H1 (cell line): ENCODE results near the gene ZNF469. TPM values are rescaled to one million over a fixed set of nuclear protein-coding genes. Genes with fewer than 3 reads are reported as not detected.

Source experiments
- CTCF ChIA-PET: fragments of 300-600 bp; sonication (Branson Sonifier 250); formaldehyde crosslinking; loops from one replicate; lab custom pipeline; 2021; ENCODE audit not compliant: partially characterized antibody; lab: Charles Lee
- POLR2A ChIA-PET: fragments of 300-600 bp; sonication (Branson Sonifier 250); formaldehyde crosslinking; loops from one replicate; lab custom pipeline; 2021; ENCODE audit warnings: inconsistent platforms; ENCODE audit not compliant: partially characterized antibody; lab: Charles Lee
- DNase-seq, 2 experiments: peaks; one replicate each; pipeline versions ENCODE4 v3.0.0 to v3.0.0-alpha.2; 2010 to 2022; ENCODE audit warnings: low spot score in 2 of 2, low read depth in 1 of 2, mixed read lengths in 1 of 2
- FAIRE-seq: peaks from 2 replicates; lab custom pipeline; 2011; peaks lifted over from hg19 to GRCh38; lab: Jason Lieb, UNC
- H2AFZ ChIP-seq: 2 replicates; pipeline ENCODE4 v1.8.1; 2012; ENCODE audit warnings: low read length, inconsistent platforms
- H2AK5ac ChIP-seq: 2 replicates; pipeline ENCODE4 v1.6.1; 2013; ENCODE audit warnings: low read depth, low read length
- H2BK120ac ChIP-seq: replicated peaks from 2 replicates; pipeline ENCODE3; 2013; ENCODE audit warnings: low read depth, low read length, inconsistent platforms
- H2BK12ac ChIP-seq: 2 replicates; pipeline ENCODE4 v1.6.1; 2013; ENCODE audit warnings: low read depth, low read length
- H2BK15ac ChIP-seq: 2 replicates; pipeline ENCODE4 v1.6.1; 2013; ENCODE audit warnings: low read length
- H2BK20ac ChIP-seq: 2 replicates; pipeline ENCODE4 v1.6.1; 2013; ENCODE audit warnings: low read length
- H2BK5ac ChIP-seq: 2 replicates; pipeline ENCODE4 v1.6.1; 2013; ENCODE audit warnings: low read depth, low read length
- H3K14ac ChIP-seq: 2 replicates; pipeline ENCODE4 v1.6.1; 2013; ENCODE audit warnings: inconsistent platforms; ENCODE audit not compliant: insufficient read length
- H3K18ac ChIP-seq: 2 replicates; pipeline ENCODE4 v1.6.1; 2013; ENCODE audit warnings: low read length; ENCODE audit errors: extremely low read depth
- H3K23ac ChIP-seq: 2 replicates; pipeline ENCODE4 v1.6.1; 2013; ENCODE audit warnings: inconsistent platforms; ENCODE audit not compliant: insufficient read length
- H3K23me2 ChIP-seq: 2 replicates; pipeline ENCODE4 v1.6.1; 2013; ENCODE audit warnings: low read depth, low read length
- H3K27ac ChIP-seq: 2 replicates; pipeline ENCODE4 v1.6.1; 2011; ENCODE audit warnings: low read depth, low read length, inconsistent platforms
- H3K27me3 ChIP-seq, 4 experiments: replicated peaks in 1 of 4; 1 replicate in 1 of 4; 2 replicates in 3 of 4; pipeline versions ENCODE4 v1.6.1 to v1.8.1; 2011 to 2013; ENCODE audit warnings: low read length in 3 of 4, mild to moderate bottlenecking in 3 of 4, inconsistent platforms in 2 of 4, mixed read lengths in 2 of 4, moderate library complexity in 1 of 4; ENCODE audit not compliant: control insufficient read depth in 3 of 4, insufficient read depth in 3 of 4; ENCODE audit errors: extremely low read depth in 1 of 4
- H3K36me3 ChIP-seq, 4 experiments: 2 replicates each; pipeline versions ENCODE4 v1.6.1 to v1.8.1; 2011 to 2013; ENCODE audit warnings: mild to moderate bottlenecking in 4 of 4, low read length in 3 of 4, moderate library complexity in 2 of 4, control low read depth in 1 of 4, inconsistent platforms in 1 of 4; ENCODE audit not compliant: insufficient read depth in 4 of 4, control insufficient read depth in 2 of 4
- H3K4ac ChIP-seq: replicated peaks from 2 replicates; pipeline ENCODE3; 2013; ENCODE audit warnings: low read length, low read depth, mixed read lengths, inconsistent platforms; ENCODE audit not compliant: insufficient read length
- H3K4me1 ChIP-seq, 4 experiments: replicated peaks in 1 of 4; 1 replicate in 1 of 4; 2 replicates in 3 of 4; pipeline versions ENCODE4 v1.6.1 to v1.8.1; 2011 to 2013; ENCODE audit warnings: low read length in 3 of 4, inconsistent platforms in 2 of 4, mixed read lengths in 1 of 4; ENCODE audit not compliant: insufficient read depth in 4 of 4, control insufficient read depth in 3 of 4
- H3K4me2 ChIP-seq, 2 experiments: 2 replicates each; pipeline versions ENCODE4 v1.6.1 to v1.8.1; 2011 to 2013; ENCODE audit warnings: low read depth in 2 of 2, low read length in 2 of 2, control low read depth in 1 of 2, inconsistent platforms in 1 of 2, mild to moderate bottlenecking in 1 of 2; ENCODE audit not compliant: insufficient read depth in 1 of 2
- H3K4me3 ChIP-seq, 4 experiments: fragments of 200-600, 300-600 bp in 1 of 4; sonication (generic), shearing (Covaris generic), sonication (Bioruptor Twin) in 1 of 4; 2 replicates each; pipeline versions ENCODE4 v1.5.1 to v1.8.1; 2011 to 2016; ENCODE audit warnings: low read length in 4 of 4, low read depth in 3 of 4, control low read depth in 2 of 4, inconsistent platforms in 2 of 4, mild to moderate bottlenecking in 2 of 4, mixed read lengths in 1 of 4, moderate library complexity in 1 of 4; ENCODE audit not compliant: insufficient read depth in 2 of 4; ENCODE audit errors: extremely low read depth in 1 of 4
- H3K56ac ChIP-seq: replicated peaks from 2 replicates; pipeline ENCODE3; 2013; ENCODE audit warnings: low read depth, mild to moderate bottlenecking, mixed read lengths, low read length, inconsistent platforms; ENCODE audit not compliant: insufficient read length
- H3K79me1 ChIP-seq: 2 replicates; pipeline ENCODE4 v1.6.1; 2013; ENCODE audit warnings: low read depth, low read length, control low read depth
- H3K79me2 ChIP-seq, 2 experiments: 2 replicates each; pipeline versions ENCODE4 v1.6.1 to v1.8.1; 2012 to 2013; ENCODE audit warnings: low read length in 2 of 2, mild to moderate bottlenecking in 2 of 2, inconsistent platforms in 1 of 2; ENCODE audit not compliant: insufficient read depth in 2 of 2, control insufficient read depth in 1 of 2
- H3K9ac ChIP-seq, 4 experiments: replicated peaks in 1 of 4; 1 replicate in 1 of 4; 2 replicates in 3 of 4; pipeline versions ENCODE4 v1.6.1 to v1.8.1; 2011 to 2013; ENCODE audit warnings: low read depth in 3 of 4, low read length in 3 of 4, control low read depth in 2 of 4, mild to moderate bottlenecking in 2 of 4, moderate library complexity in 2 of 4, inconsistent platforms in 1 of 4; ENCODE audit errors: extremely low read depth in 1 of 4
- H3K9me3 ChIP-seq, 2 experiments: 2 replicates each; pipeline versions ENCODE4 v1.6.1 to v1.8.1; 2012 to 2013; ENCODE audit warnings: mild to moderate bottlenecking in 2 of 2, moderate library complexity in 2 of 2, control low read depth in 1 of 2, inconsistent platforms in 1 of 2, low read depth in 1 of 2, low read length in 1 of 2, mixed read lengths in 1 of 2; ENCODE audit not compliant: insufficient read depth in 2 of 2
- H4K20me1 ChIP-seq, 2 experiments: replicated peaks in 1 of 2; 2 replicates each; pipeline versions ENCODE3 to v1.8.1; 2011 to 2013; ENCODE audit warnings: inconsistent platforms in 2 of 2, low read length in 2 of 2, mild to moderate bottlenecking in 1 of 2; ENCODE audit not compliant: insufficient read depth in 2 of 2, control insufficient read depth in 1 of 2
- H4K5ac ChIP-seq: 2 replicates; pipeline ENCODE4 v1.6.1; 2013; ENCODE audit warnings: low read length, low read depth, mixed read lengths, inconsistent platforms; ENCODE audit not compliant: insufficient read length
- H4K8ac ChIP-seq: 2 replicates; pipeline ENCODE4 v1.8.0; 2013; ENCODE audit warnings: mild to moderate bottlenecking, moderate library complexity, low read length, inconsistent platforms; ENCODE audit not compliant: insufficient read depth; ENCODE audit errors: extremely low read depth
- H4K91ac ChIP-seq: replicated peaks from 2 replicates; pipeline ENCODE3; 2013; ENCODE audit warnings: low read length, mixed read lengths, inconsistent platforms; ENCODE audit not compliant: insufficient read length
- BCL11A ChIP-seq, 2 experiments: IDR thresholded peaks; one replicate each; pipeline ENCODE4 v1.6.1; 2011; ENCODE audit warnings: low read depth in 2 of 2, low read length in 2 of 2, mild to moderate bottlenecking in 2 of 2
- CBX5 ChIP-seq: fragments of 300-800, 300-1000 bp; sonication (generic); IDR thresholded peaks from 2 replicates; pipeline ENCODE4 v1.7.1; 2016; ENCODE audit warnings: antibody characterized with exemption, low read length, low read depth
- CBX8 ChIP-seq: fragments of 300-800, 300-1000 bp; sonication (generic); IDR thresholded peaks from 2 replicates; pipeline ENCODE4 v1.7.1; 2016; ENCODE audit warnings: low read depth, low read length, borderline replicate concordance
- CHD2 ChIP-seq: IDR thresholded peaks from 2 replicates; pipeline ENCODE4 v1.6.1; 2012; ENCODE audit warnings: low read length, improper control_type of control experiment
- JUN ChIP-seq: IDR thresholded peaks from 2 replicates; pipeline ENCODE4 v1.6.1; 2011; ENCODE audit warnings: low read depth, mild to moderate bottlenecking, improper control_type of control experiment, low read length
- KDM4A ChIP-seq: IDR thresholded peaks from one replicate; pipeline ENCODE4 v1.7.1; 2012; ENCODE audit warnings: low read depth, mild to moderate bottlenecking, moderate library complexity, low read length, inconsistent platforms; ENCODE audit not compliant: severe bottlenecking
- RAD21 ChIP-seq, 2 experiments: IDR thresholded peaks in 1 of 2; conservative IDR thresholded peaks in 1 of 2; 2 replicates each; pipeline ENCODE4 v1.6.1; 2011; ENCODE audit warnings: low read depth in 2 of 2, low read length in 2 of 2, improper control_type of control experiment in 1 of 2, inconsistent platforms in 1 of 2, mild to moderate bottlenecking in 1 of 2, moderate library complexity in 1 of 2
- SP1 ChIP-seq: IDR thresholded peaks from 2 replicates; pipeline ENCODE4 v1.6.1; 2011; ENCODE audit warnings: low read depth, low read length
- TCF12 ChIP-seq: IDR thresholded peaks from 2 replicates; pipeline ENCODE4 v1.6.1; 2011; ENCODE audit warnings: low read depth, mild to moderate bottlenecking, low read length
- WGBS, 2 experiments: shearing (Covaris generic) in 1 of 2; methylation state at CpG; one replicate each; pipeline versions ENCODE4 v1.1.6 to v1.1.7; 2013 to 2015; ENCODE audit warnings: low lambda C conversion rate in 2 of 2, mixed read lengths in 2 of 2, inconsistent platforms in 1 of 2, low coverage in 1 of 2, missing lambda C conversion rate in 1 of 2; ENCODE audit not compliant: insufficient replicate concordance in 2 of 2, insufficient coverage in 1 of 2, insufficient read length in 1 of 2; ENCODE audit errors: extremely low coverage in 1 of 2, missing lambda C conversion rate in 1 of 2; 5-methylcytosine and 5-hydroxymethylcytosine counted together
- polyA plus RNA-seq, 7 experiments: library from polyadenylated mRNA; depleted of rRNA in 3 of 7; stranded (reverse) in 5 of 7; unstranded in 2 of 7; fragments of >200 nt in 5 of 7; fragments of 200-250 nt in 2 of 7; gene quantifications; 1 replicate in 5 of 7; 2 replicates in 1 of 7; 4 replicates in 1 of 7; pipeline versions ENCODE4 v1.2.1 to v1.2.3, GENCODE V29; 2011 to 2013; ENCODE audit warnings: missing spikeins in 2 of 7, mixed read lengths in 2 of 7
- total RNA-seq: library from RNA; stranded (reverse); fragmentation: NEBNext Ultra II Directional; extraction: Animal tissue kit (Norgen Biotek cat#: 25700); gene quantifications from 2 replicates; pipeline ENCODE4 v1.2.1, GENCODE V29; 2021

Gene ZNF469
- total and polyA plus RNA-seq, 2 of the 8 experiments (the other 6 are each of a cell fraction or from before 2014, with no cell fraction given) = 0.30 to 1.8 TPM

DNA sequence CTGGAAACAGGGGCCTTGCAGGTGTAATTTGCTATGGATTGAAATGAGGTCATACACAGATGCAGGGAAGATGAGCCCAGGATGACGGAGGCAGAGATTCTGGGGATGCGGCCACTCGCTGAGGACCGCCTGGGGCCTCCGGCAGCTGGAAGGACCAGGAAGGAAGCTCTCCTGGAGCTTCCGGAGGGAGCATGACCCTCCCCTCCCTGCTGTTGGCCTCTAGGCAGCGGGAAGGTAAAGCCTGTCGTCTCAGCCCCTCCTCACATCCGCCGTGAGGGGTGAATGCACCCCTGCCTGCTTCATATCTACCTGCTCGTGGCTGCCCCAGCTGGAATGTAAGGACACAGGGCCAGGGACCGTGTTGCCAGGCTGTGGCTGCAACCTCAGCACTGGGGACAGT lies 29.1 kb upstream of the ZNF469 start:
- no peaks in the 10 kb centered on the region for H3K9me3 ChIP-seq
- CTCF ChIA-PET = interaction anchor here (1.0 to 2.4 kb wide), 2 partner anchors 16 to 55 kb away, joined by 3 to 8 read pairs; no protein-coding TSS in a partner anchor
- H3K27me3 ChIP-seq = no peaks in the 10 kb centered on the region
- TF ChIP-seq RAD21 (IDR thresholded peaks at IDR 0.05 in 1 of 2, conservative IDR thresholded peaks at IDR 0.05 in 1 of 2; ENCODE audit: low read depth in 2 of 2, low read length in 2 of 2) (no peak), JUN (no peak), KDM4A (no peak), BCL11A (IDR thresholded peaks at IDR 0.05; ENCODE audit: low read depth in 2 of 2, low read length in 2 of 2) (no peak), SP1 (no peak), CBX5 (no peak), CHD2 (no peak), TCF12 (no peak), CBX8 (no peak)
- no peak overlapping the region for H4K91ac ChIP-seq
- no peak overlapping the region for H2BK120ac ChIP-seq
- POLR2A ChIA-PET = no interaction called here
- H4K8ac ChIP-seq = no peak overlapping the region
- H3K4me3 ChIP-seq = no peak overlapping the region
- H3K18ac ChIP-seq = no peak overlapping the region
- H3K4me2 ChIP-seq = no peak overlapping the region
- no peak overlapping the region for H2BK12ac ChIP-seq
- H3K9ac ChIP-seq = no peak overlapping the region
- H3K23me2 ChIP-seq = peaks cover 4% of the 10 kb centered on the region; the same call in 1 of the 2 replicates
- 0 out of 2 replicates have a peak, but pooled peaks cover 2% of the 10 kb centered on the region for H3K79me1 ChIP-seq
- H3K56ac ChIP-seq = no peak overlapping the region
- H2BK5ac ChIP-seq = no peak overlapping the region
- H2AK5ac ChIP-seq = no peak overlapping the region
- peaks cover 0 to 16% (median 4%) of the 10 kb centered on the region in 4 experiments; a peak in 5 of 7 replicates for H3K4me1 ChIP-seq
- H3K14ac ChIP-seq = no peak overlapping the region
- FAIRE-seq (no peak), DNase-seq (no peak)
- H3K36me3 ChIP-seq = no peaks in the 10 kb centered on the region; a peak in 1 of 8 replicates
- no peaks in the 10 kb centered on the region for H3K79me2 ChIP-seq
- 87% methylated on average over 12 of the region's 12 CpGs; no CpG with 5 or more reads in 1 of the 2 experiments for WGBS, 2 experiments
- peaks cover 0 to 7% of the 10 kb centered on the region in 2 experiments for H4K20me1 ChIP-seq
- H4K5ac ChIP-seq = no peak overlapping the region
- no peak overlapping the region for H2BK20ac ChIP-seq
- H2BK15ac ChIP-seq = no peak overlapping the region
- H2AFZ ChIP-seq = no peak overlapping the region
- no peak overlapping the region for H3K4ac ChIP-seq
- H3K27ac ChIP-seq = no peak overlapping the region
- H3K23ac ChIP-seq = no peak overlapping the region
